GM12878 (cell line): ENCODE data around the gene TTLL10. TPM values are rescaled to one million over a fixed set of nuclear protein-coding genes. Genes with fewer than 3 reads are reported as not detected.

Experiments used
- ATAC-seq: fragments of 200-7000 bp; cut with Tn5 transposase; 3 replicates; pipeline ENCODE4 v1.9.1; 2020; ENCODE audit warnings: mild to moderate bottlenecking, moderate library complexity
- BruUV-seq: library from RNA; stranded (reverse); fragments of 400-500 nt; replicated peaks from 2 replicates; lab custom pipeline; 2021; lab: Mats Ljungman, UMichigan
- CTCF ChIA-PET: fragments of 300-600 bp; sonication (Branson Sonifier 250); formaldehyde crosslinking; extraction: SDS; loops from one replicate; lab custom pipeline; 2021; ENCODE audit warnings: inconsistent platforms; lab: Yijun Ruan, JAX
- POLR2A ChIA-PET: fragments of 350-600 bp; formaldehyde crosslinking; extraction: SDS; loops from one replicate; lab custom pipeline; 2021; ENCODE audit warnings: inconsistent platforms; lab: Charles Lee
- RAD21 ChIA-PET: fragments of 300-600 bp; sonication (Branson Sonifier 250); formaldehyde crosslinking; loops from one replicate; lab custom pipeline; 2023; ENCODE audit warnings: antibody characterized with exemption; ENCODE audit not compliant: unreplicated experiment; lab: Charles Lee
- SMC1A ChIA-PET: fragments of 300-600 bp; sonication (Branson Sonifier 250); formaldehyde crosslinking; loops from one replicate; lab custom pipeline; 2023; ENCODE audit not compliant: unreplicated experiment, uncharacterized antibody; lab: Charles Lee
- DNase-seq: peaks from one replicate; pipeline ENCODE4 v3.0.0-alpha.2; 2011; ENCODE audit warnings: low read depth, low spot score
- FAIRE-seq: peaks from 3 replicates; lab custom pipeline; 2011; peaks lifted over from hg19 to GRCh38; lab: Jason Lieb, UNC
- H2AFZ ChIP-seq: 2 replicates; pipeline ENCODE4 v1.6.0; 2011; ENCODE audit warnings: low read depth, low read length, control low read depth; ENCODE audit not compliant: control insufficient read depth
- H3K27ac ChIP-seq: 2 replicates; pipeline ENCODE4 v1.5.1; 2011; ENCODE audit warnings: control low read depth; ENCODE audit not compliant: control insufficient read depth, insufficient read depth
- H3K27me3 ChIP-seq, 2 experiments: replicated peaks in 1 of 2; 2 replicates each; pipeline versions ENCODE4 v1.6.0 to v1.6.1; 2011; ENCODE audit warnings: low read length in 1 of 2; ENCODE audit not compliant: control insufficient read depth in 2 of 2, insufficient read depth in 2 of 2
- H3K36me3 ChIP-seq, 2 experiments: 2 replicates each; pipeline ENCODE4 v1.5.1; 2011; ENCODE audit warnings: low read length in 1 of 2; ENCODE audit not compliant: control insufficient read depth in 2 of 2, insufficient read depth in 2 of 2
- H3K4me1 ChIP-seq: 2 replicates; pipeline ENCODE4 v1.6.1; 2011; ENCODE audit warnings: mild to moderate bottlenecking, low read length, moderate library complexity, mixed read lengths; ENCODE audit not compliant: control insufficient read depth, insufficient read depth
- H3K4me2 ChIP-seq: 2 replicates; pipeline ENCODE4 v1.6.0; 2011; ENCODE audit warnings: control low read depth; ENCODE audit not compliant: control insufficient read depth, insufficient read depth
- H3K4me3 ChIP-seq: fragments of 200-600 bp; sonication (generic); 2 replicates; pipeline ENCODE4 v1.5.1; 2016
- H3K79me2 ChIP-seq: 2 replicates; pipeline ENCODE4 v1.6.0; 2011; ENCODE audit warnings: low read length; ENCODE audit not compliant: control insufficient read depth, insufficient read depth
- H3K9ac ChIP-seq: 2 replicates; pipeline ENCODE4 v1.8.0; 2011; ENCODE audit warnings: low read length, control low read depth, mixed read lengths; ENCODE audit not compliant: control insufficient read depth, insufficient read depth
- H3K9me3 ChIP-seq: replicated peaks from 3 replicates; pipeline ENCODE4 v1.5.1; 2011; ENCODE audit warnings: mild to moderate bottlenecking, low read length; ENCODE audit not compliant: control insufficient read depth, insufficient read depth
- H4K20me1 ChIP-seq: 2 replicates; pipeline ENCODE4 v1.6.0; 2011; ENCODE audit not compliant: control insufficient read depth, insufficient read depth
- GATAD2B ChIP-seq: fragments of 450-650 bp; conservative IDR thresholded peaks from 2 replicates; pipeline ENCODE4 v1.6.1; 2017; ENCODE audit warnings: low read depth, mild to moderate bottlenecking, moderate library complexity
- KAT2A ChIP-seq: conservative IDR thresholded peaks from 2 replicates; pipeline ENCODE4 v1.6.1; 2011; ENCODE audit warnings: low read depth, low read length; ENCODE audit not compliant: control insufficient read depth
- NFIC ChIP-seq: IDR thresholded peaks from 2 replicates; pipeline ENCODE4 v1.6.1; 2012; ENCODE audit warnings: low read depth, mild to moderate bottlenecking, inconsistent platforms, low read length, moderate library complexity
- PBX3 ChIP-seq: IDR thresholded peaks from 2 replicates; pipeline ENCODE4 v1.6.1; 2011; ENCODE audit warnings: mild to moderate bottlenecking, low read depth, low read length, moderate library complexity; ENCODE audit not compliant: insufficient replicate concordance
- RAD51 ChIP-seq: fragments of 450-650 bp; IDR thresholded peaks from 2 replicates; pipeline ENCODE4 v1.6.1; 2016; ENCODE audit warnings: moderate library complexity, mild to moderate bottlenecking, inconsistent platforms
- STAT1 ChIP-seq: fragments of 450-650 bp; conservative IDR thresholded peaks from 2 replicates; pipeline ENCODE4 v1.6.1; 2014; ENCODE audit warnings: antibody characterized with exemption, mild to moderate bottlenecking
- SUPT20H ChIP-seq: IDR thresholded peaks from 2 replicates; pipeline ENCODE4 v1.6.1; 2011; ENCODE audit warnings: low read depth, mild to moderate bottlenecking, low read length, moderate library complexity, borderline replicate concordance; ENCODE audit not compliant: control insufficient read depth
- TCF3 ChIP-seq: IDR thresholded peaks from 2 replicates; pipeline ENCODE4 v1.6.1; 2012; ENCODE audit warnings: low read depth, mild to moderate bottlenecking, low read length, borderline replicate concordance; ENCODE audit not compliant: insufficient read depth
- WGBS: methylation state at CpG from one replicate; pipeline ENCODE4 v1.1.6; 2016; ENCODE audit warnings: low lambda C conversion rate; ENCODE audit not compliant: insufficient replicate concordance, insufficient coverage; ENCODE audit errors: missing lambda C conversion rate; 5-methylcytosine and 5-hydroxymethylcytosine counted together
- in situ Hi-C: fragments of 300-500 bp; cut with MboI; formaldehyde crosslinking; loops from 9 replicates; pipeline ENCODE4 v1.14.3; 2018; ENCODE audit warnings: mixed read lengths
- intact Hi-C: fragments of 100-400 bp; cut with micrococcal nuclease; formaldehyde crosslinking; loops from one replicate; pipeline ENCODE4 v1.14.2; 2022; ENCODE audit not compliant: unreplicated experiment
- polyA plus RNA-seq, 11 experiments: library from polyadenylated mRNA; depleted of rRNA in 4 of 11; unstranded in 6 of 11; stranded (reverse) in 5 of 11; fragments of >200 nt; fragmentation: Nextera tagmentation in 4 of 11; fragmentation: Illumina TruSeq in 1 of 11; extraction: Ambion mirVana in 4 of 11; extraction: Trizol in 1 of 11; gene quantifications; 1 replicate in 1 of 11; 2 replicates in 10 of 11; pipeline versions ENCODE4 v1.2.1 to v1.2.3, GENCODE V29; 2011 to 2016; ENCODE audit warnings: inconsistent platforms in 2 of 11, missing spikeins in 2 of 11, low read depth in 1 of 11
- total RNA-seq, 4 experiments: library from RNA; depleted of rRNA in 3 of 4; stranded (reverse); fragments of >200 nt in 3 of 4; fragmentation: Illumina TruSeq in 1 of 4; extraction: Trizol in 1 of 4; gene quantifications; 2 replicates each; pipeline versions ENCODE4 v1.2.1 to v1.2.3, GENCODE V29; 2013 to 2021
- TF ChIP-seq, protein P1 (sequence below): IDR thresholded peaks from 2 replicates; pipeline ENCODE4 v1.6.1; 2012; ENCODE audit warnings: mild to moderate bottlenecking, low read depth, low read length

TTLL10 gene
- total and polyA plus RNA-seq, 10 of the 15 experiments (the other 5 are each of a cell fraction or from before 2014, with no cell fraction given), result not detected

DNA sequence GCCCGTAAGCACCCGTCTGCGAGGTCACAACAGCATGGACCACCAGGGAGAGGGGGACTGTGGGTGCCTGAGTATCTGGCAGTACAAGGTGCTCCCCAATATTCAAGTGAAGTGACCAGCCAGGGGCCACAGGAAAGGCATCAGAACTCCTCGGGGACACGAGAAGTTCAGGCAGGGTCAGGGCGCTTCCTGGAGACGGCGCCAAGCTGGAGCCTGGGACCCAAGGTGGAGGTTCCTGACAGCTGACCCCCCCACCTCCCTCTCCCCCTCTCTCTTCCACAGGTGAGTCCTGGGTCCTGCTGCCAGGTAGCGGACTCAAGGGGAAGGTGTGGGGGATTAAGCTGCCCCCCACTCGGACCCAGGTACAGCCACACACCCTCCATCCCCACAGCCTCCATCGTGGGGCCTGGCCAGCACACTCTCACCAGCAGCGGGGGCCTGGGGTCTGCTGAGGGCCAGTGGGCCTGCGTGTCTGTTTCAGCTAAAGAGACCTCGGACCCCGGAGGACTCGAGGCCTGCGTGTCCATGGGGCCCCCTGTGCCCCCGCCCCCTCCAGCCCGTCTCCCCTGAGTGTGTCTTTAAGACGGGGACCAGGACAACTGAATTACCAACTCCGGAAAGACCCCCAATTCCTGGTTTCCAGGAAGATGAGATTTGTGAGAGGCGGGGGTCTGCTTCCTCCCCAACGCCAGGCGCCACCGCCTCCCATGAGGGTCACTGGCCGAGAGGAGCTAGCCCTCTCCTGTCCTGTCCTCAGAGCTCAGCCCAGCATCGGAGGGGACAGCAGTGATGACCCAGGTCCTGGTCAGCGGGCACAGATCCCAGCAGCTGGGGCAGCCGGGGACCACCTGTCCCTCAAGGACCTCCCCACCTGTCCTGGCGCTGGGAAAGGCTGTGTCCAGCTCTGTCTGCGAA is 26.5 kb downstream of the TTLL10 start:
- Histone ChIP-seq H4K20me1 (no peaks in the 10 kb centered on the region), H3K27ac (no peak overlapping the region), H3K4me3 (no peak overlapping the region), H3K36me3 (no peaks in the 10 kb centered on the region), H3K27me3 (no peaks in the 10 kb centered on the region), H3K4me2 (peak overlapping the region; percentile 64; the same call in 1 of the 2 replicates), H2AFZ (no peak overlapping the region), H3K79me2 (no peaks in the 10 kb centered on the region), H3K9me3 (no peaks in the 10 kb centered on the region; the same call in 2 of the 3 replicates), H3K4me1 (no peaks in the 10 kb centered on the region), H3K9ac (no peak overlapping the region)
- no peak for FAIRE-seq
- POLR2A ChIA-PET, result interaction anchor here (0.7 to 1.2 kb wide), 5 partner anchors 12 to 179 kb away, joined by 3 to 4 read pairs (median 3); no protein-coding TSS in a partner anchor
- SMC1A ChIA-PET, result interaction anchor here (1.0 kb wide), 1 partner anchor 75 kb away, joined by 3 read pairs; no protein-coding TSS in a partner anchor
- no peak for ATAC-seq
- intact Hi-C loops, result no loop called here
- DNase-seq, result no peak
- in situ Hi-C loops, result no loop called here
- CTCF ChIA-PET, result interaction anchor here (0.8 to 1.0 kb wide), 2 partner anchors 9 to 54 kb away, joined by 3 to 7 read pairs; no protein-coding TSS in a partner anchor
- RAD21 ChIA-PET, result interaction anchor here (0.7 to 1.4 kb wide), 3 partner anchors 29 to 51 kb away, joined by 3 to 5 read pairs (median 5); no protein-coding TSS in a partner anchor
- WGBS, result 57% methylated on average over 31 of the region's 31 CpGs
- TF ChIP-seq TCF3 (no peak), STAT1 (no peak), GATAD2B (peak; percentile 43; the same call in 1 of the 2 replicates), NFIC (no peak), PBX3 (no peak), RAD51 (no peak), SUPT20H (no peak), KAT2A (no peak)
- TF ChIP-seq, protein P1, sequence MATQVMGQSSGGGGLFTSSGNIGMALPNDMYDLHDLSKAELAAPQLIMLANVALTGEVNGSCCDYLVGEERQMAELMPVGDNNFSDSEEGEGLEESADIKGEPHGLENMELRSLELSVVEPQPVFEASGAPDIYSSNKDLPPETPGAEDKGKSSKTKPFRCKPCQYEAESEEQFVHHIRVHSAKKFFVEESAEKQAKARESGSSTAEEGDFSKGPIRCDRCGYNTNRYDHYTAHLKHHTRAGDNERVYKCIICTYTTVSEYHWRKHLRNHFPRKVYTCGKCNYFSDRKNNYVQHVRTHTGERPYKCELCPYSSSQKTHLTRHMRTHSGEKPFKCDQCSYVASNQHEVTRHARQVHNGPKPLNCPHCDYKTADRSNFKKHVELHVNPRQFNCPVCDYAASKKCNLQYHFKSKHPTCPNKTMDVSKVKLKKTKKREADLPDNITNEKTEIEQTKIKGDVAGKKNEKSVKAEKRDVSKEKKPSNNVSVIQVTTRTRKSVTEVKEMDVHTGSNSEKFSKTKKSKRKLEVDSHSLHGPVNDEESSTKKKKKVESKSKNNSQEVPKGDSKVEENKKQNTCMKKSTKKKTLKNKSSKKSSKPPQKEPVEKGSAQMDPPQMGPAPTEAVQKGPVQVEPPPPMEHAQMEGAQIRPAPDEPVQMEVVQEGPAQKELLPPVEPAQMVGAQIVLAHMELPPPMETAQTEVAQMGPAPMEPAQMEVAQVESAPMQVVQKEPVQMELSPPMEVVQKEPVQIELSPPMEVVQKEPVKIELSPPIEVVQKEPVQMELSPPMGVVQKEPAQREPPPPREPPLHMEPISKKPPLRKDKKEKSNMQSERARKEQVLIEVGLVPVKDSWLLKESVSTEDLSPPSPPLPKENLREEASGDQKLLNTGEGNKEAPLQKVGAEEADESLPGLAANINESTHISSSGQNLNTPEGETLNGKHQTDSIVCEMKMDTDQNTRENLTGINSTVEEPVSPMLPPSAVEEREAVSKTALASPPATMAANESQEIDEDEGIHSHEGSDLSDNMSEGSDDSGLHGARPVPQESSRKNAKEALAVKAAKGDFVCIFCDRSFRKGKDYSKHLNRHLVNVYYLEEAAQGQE, result no peak
- BruUV-seq, result TSS peak; percentile 87
